ENCODE measurements around the gene CERS4.
A peak's percentile ranks its signal among the peaks of the same experiment; 100 is the strongest.
"Not testable (repeated sequence)": the region's sequence is repeated elsewhere in the genome, so short reads cannot be mapped to it uniquely, and the experiment has no call there.

The CERS4 gene

DNA sequence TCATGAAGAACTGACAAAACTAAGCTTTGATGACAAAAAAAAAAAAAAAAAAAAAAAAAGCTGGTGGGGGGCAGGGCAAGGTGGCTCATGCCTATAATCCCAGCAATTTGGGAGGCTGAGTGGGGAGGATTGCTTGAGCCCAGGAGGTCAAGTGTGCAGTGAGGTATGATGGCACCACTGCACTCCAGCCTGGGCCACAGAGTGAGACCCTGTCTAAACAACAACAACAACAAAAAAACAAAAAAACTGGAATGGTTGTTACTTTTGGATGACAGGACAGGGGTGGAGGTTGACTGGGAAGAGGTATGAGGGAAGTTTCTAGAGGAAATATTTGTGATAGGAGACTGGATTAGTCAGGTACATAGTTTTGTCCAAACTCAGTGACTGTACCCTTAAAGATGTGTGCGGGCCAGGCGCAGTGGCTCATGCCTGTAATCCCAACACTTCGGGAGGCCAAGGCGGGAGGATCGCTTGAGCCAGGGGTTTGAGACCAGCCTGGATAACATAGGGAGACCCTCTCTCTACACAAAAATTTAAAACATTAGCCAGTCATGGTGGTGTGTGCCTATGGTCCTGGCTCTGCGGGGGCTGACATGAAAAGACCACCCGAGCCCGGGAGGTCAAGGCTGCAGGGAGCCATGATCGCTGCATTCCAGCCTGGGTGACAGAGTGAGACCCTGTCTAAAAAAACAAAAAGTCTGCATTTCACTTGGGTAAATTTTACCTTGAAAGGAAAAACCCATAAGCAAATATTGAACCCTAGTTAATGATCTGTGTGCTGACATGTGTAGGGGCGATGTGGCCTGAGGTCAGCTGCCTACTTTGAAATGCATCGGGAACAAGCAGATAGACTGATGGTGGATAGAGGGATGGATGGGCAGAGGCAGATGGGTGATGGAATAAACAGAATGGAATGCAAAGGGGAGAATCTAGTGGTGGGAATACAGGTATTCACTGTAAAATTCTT lies 37.0 kb downstream of the CERS4 start:
- no peak overlapping the region for H3K4me3 Mint-ChIP-seq
- H3K4me1 Mint-ChIP-seq (ENCODE audit: low read depth): peaks cover 5% of the 10 kb centered on the region
- H3K9me3 Mint-ChIP-seq: no peaks in the 10 kb centered on the region
- no peak overlapping the region for H3K27ac Mint-ChIP-seq
- no peaks in the 10 kb centered on the region for H3K27me3 Mint-ChIP-seq
- peaks cover 33% of the 10 kb centered on the region for H3K36me3 Mint-ChIP-seq (ENCODE audit: low read depth)

DNA sequence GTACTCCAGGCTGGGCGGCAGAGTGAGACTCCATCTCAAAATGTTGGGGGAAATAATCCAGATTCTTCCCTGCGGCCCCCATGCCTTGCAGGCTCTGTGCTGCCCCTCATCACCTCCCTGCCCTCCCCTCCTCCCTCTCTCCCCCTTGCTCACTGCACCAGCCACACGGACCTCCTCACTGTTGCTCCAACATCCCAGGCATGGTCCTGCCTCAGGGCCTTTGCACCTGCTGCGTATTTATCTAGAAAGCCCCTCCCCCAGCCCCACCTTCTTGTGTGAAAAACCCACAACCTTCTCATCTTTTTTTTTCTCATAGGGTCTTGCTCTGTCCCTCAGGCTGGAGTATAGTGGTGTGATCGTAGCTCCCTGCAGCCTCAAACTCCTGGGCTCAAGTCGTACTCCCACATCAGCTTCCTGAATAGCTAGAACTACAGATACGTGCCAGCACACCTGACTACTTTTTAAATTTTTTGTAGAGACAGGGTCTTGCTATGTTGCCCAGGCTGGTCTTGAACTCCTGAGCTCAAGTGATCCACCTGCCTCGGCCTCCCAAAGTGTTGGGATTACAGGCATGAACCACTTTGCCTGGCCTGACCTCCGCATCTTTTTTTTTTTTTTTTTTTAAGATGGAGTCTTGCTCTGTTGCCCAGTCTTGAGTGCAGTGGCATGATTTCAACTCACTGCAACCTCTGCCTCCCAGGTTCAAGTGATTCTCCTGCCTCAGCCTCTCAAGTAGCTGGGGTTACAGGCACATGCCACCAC lies 38.1 kb downstream of the CERS4 start:
- H3K27ac Mint-ChIP-seq; H3K27me3 Mint-ChIP-seq; H3K4me1 Mint-ChIP-seq (ENCODE audit: low read depth); H3K9me3 Mint-ChIP-seq; H3K4me3 Mint-ChIP-seq: not testable (repeated sequence)
- peaks cover 26% of the 10 kb centered on the region for H3K36me3 Mint-ChIP-seq (ENCODE audit: low read depth)

- H3K4me1 Mint-ChIP-seq (ENCODE audit: low read depth): no peaks in the 10 kb centered on the region
- H3K36me3 Mint-ChIP-seq (ENCODE audit: low read depth): peaks cover 19% of the 10 kb centered on the region
- H3K9me3 Mint-ChIP-seq: no peaks in the 10 kb centered on the region
- H3K4me3 Mint-ChIP-seq: no peak overlapping the region
- H3K27me3 Mint-ChIP-seq: no peaks in the 10 kb centered on the region
- H3K27ac Mint-ChIP-seq: peak overlapping the region; percentile 13
Observed at GRCh38 chr19:8248348-8249328, 39.5 kb downstream of the CERS4 start.

DNA sequence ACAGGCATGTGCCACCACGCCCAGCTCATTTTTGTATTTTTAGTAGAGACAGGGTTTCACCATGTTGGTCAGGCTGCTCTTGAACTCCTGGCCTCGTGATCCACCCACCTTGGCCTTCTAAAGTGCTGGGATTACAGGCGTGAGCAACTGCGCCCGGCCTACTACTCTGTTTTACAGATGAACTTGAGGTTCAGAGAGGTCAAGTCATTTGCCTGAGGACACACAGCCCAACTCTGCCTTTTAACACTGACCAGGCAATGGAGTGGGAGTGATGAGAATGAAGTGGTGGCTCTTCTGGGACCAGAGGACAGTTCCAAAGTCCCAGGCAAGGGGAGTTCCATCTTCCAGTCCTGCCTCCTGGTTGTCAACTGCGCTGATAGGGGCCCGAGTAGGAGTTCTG lies 41.4 kb downstream of the CERS4 start:
- Mint-ChIP-seq H3K9me3 (no peaks in the 10 kb centered on the region), H3K4me1 (ENCODE audit: low read depth) (no peaks in the 10 kb centered on the region), H3K36me3 (ENCODE audit: low read depth) (peaks cover 16% of the 10 kb centered on the region), H3K27ac (no peak overlapping the region), H3K27me3 (no peaks in the 10 kb centered on the region), H3K4me3 (no peak overlapping the region)

- Mint-ChIP-seq H3K27ac (no peak overlapping the region), H3K27me3 (no peaks in the 10 kb centered on the region), H3K4me1 (ENCODE audit: low read depth) (no peaks in the 10 kb centered on the region), H3K36me3 (ENCODE audit: low read depth) (peaks cover 20% of the 10 kb centered on the region), H3K9me3 (no peaks in the 10 kb centered on the region), H3K4me3 (no peak overlapping the region)
Observed at GRCh38 chr19:8251025-8251472, 41.9 kb downstream of the CERS4 start.

- Mint-ChIP-seq H3K27me3 (no peaks in the 10 kb centered on the region), H3K9me3 (no peaks in the 10 kb centered on the region), H3K27ac (no peak overlapping the region), H3K4me3 (no peak overlapping the region), H3K4me1 (ENCODE audit: low read depth) (no peaks in the 10 kb centered on the region), H3K36me3 (ENCODE audit: low read depth) (peaks cover 23% of the 10 kb centered on the region)
Observed at GRCh38 chr19:8252922-8253589, 43.9 kb downstream of the CERS4 start.

DNA sequence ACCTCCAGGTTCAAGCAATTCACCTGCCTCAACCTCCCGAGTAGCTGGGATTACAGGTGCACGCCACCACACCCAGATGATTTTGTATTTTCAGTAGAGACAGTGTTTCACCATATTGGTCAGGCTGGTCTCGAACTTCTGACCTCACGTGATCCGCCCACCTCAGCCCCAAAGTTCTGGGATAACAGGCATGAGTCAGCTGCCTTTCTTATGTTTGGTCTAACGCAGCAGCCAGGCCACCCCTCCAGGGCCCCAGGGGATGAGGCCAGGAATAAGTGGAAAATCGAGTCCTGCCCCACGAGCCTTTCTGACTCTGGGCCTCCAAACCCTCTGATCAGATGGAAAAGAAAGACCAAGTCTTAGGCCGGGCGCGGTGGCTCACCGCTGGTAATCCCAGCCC lies 44.5 kb downstream of the CERS4 start:
- Mint-ChIP-seq H3K4me3 (no peak overlapping the region), H3K4me1 (ENCODE audit: low read depth) (no peaks in the 10 kb centered on the region), H3K27ac (no peak overlapping the region), H3K36me3 (ENCODE audit: low read depth) (peaks cover 18% of the 10 kb centered on the region), H3K9me3 (no peaks in the 10 kb centered on the region), H3K27me3 (no peaks in the 10 kb centered on the region)

DNA sequence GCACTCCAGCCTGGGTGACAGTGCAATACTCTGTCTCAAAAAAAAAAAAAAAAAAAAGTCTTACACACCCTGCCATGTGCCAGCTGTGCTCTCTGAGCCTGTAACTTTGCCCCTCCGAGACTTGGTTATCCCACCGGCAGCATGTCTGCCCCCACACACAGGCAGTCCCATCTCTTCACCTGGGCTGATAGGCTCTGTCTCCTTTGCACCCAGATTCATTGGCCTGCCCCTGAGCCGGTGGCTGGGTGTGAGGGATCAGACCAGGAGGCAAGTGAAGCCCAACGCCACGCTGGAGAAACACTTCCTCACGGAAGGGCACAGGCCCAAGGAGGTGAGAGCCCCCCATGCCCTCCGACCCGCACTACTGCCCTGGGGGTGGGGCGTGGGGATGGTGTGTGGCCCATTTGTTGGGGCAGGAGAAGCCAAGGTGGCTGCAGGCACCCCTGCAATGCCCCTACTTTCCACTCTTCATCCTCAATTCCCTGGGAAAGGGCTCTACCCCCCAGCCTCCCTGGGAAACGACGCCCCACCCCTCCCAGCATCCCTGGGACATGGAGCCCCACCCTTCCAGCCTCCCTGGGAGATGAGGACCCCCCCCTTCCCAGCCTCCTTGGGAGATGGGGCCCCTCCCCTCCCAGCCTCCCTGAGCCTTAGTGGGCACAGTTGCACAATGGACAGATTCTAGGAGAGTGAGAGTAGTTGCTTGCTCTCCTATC lies 45.3 kb downstream of the CERS4 start:
- H3K36me3 Mint-ChIP-seq (ENCODE audit: low read depth): peaks cover 14% of the 10 kb centered on the region
- H3K9me3 Mint-ChIP-seq: no peaks in the 10 kb centered on the region
- no peaks in the 10 kb centered on the region for H3K4me1 Mint-ChIP-seq (ENCODE audit: low read depth)
- H3K27ac Mint-ChIP-seq: no peak overlapping the region
- H3K27me3 Mint-ChIP-seq: no peaks in the 10 kb centered on the region
- H3K4me3 Mint-ChIP-seq: no peak overlapping the region

GRCh38 chr19:8255426-8256125 lies 46.4 kb downstream of the CERS4 start:
- H3K36me3 Mint-ChIP-seq (ENCODE audit: low read depth): peaks cover 14% of the 10 kb centered on the region
- no peaks in the 10 kb centered on the region for H3K27me3 Mint-ChIP-seq
- no peak overlapping the region for H3K27ac Mint-ChIP-seq
- no peaks in the 10 kb centered on the region for H3K9me3 Mint-ChIP-seq
- H3K4me1 Mint-ChIP-seq (ENCODE audit: low read depth): no peaks in the 10 kb centered on the region
- H3K4me3 Mint-ChIP-seq: no peak overlapping the region

DNA sequence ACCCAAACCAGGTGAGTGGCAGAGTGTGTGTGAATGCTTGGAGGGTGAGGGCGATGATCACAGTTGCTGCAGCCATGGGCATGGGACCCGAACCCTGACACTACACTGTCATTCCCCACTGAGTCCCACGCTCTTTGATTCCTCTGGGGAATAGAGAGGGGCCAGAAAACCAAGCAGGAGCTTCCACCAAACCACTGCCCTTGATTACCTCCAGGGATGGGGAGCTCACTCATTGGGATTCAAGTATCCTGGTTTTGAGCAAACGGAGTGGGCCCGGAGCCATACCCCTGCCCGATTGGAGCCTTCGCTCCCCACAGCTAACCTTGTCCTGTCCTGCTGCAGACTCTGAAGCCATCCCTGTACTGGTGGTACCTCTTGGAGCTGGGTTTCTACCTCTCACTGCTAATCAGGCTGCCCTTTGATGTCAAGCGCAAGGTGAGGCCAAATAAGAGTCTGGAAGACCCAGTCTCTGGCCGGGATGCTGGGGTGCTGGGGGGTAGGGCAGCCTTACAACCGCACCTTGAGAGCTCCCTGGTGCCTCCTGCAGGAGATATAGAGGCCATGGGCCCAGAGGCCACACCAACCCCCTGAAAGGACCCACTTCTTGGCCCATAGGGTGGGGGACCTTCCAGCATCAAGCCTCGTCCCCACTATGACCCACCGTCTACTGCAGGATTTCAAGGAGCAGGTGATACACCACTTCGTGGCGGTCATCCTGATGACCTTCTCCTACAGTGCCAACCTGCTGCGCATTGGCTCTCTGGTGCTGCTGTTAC lies 47.3 kb downstream of the CERS4 start:
- Mint-ChIP-seq H3K9me3 (no peaks in the 10 kb centered on the region), H3K27ac (no peak overlapping the region), H3K27me3 (no peaks in the 10 kb centered on the region), H3K36me3 (ENCODE audit: low read depth) (peaks cover 14% of the 10 kb centered on the region), H3K4me1 (ENCODE audit: low read depth) (no peaks in the 10 kb centered on the region), H3K4me3 (no peak overlapping the region)

GRCh38 chr19:8257052-8257443 lies 47.9 kb downstream of the CERS4 start:
- Mint-ChIP-seq H3K4me3 (no peak overlapping the region), H3K27me3 (no peaks in the 10 kb centered on the region), H3K9me3 (no peaks in the 10 kb centered on the region), H3K4me1 (ENCODE audit: low read depth) (no peaks in the 10 kb centered on the region), H3K27ac (no peak overlapping the region), H3K36me3 (ENCODE audit: low read depth) (peaks cover 14% of the 10 kb centered on the region)

DNA sequence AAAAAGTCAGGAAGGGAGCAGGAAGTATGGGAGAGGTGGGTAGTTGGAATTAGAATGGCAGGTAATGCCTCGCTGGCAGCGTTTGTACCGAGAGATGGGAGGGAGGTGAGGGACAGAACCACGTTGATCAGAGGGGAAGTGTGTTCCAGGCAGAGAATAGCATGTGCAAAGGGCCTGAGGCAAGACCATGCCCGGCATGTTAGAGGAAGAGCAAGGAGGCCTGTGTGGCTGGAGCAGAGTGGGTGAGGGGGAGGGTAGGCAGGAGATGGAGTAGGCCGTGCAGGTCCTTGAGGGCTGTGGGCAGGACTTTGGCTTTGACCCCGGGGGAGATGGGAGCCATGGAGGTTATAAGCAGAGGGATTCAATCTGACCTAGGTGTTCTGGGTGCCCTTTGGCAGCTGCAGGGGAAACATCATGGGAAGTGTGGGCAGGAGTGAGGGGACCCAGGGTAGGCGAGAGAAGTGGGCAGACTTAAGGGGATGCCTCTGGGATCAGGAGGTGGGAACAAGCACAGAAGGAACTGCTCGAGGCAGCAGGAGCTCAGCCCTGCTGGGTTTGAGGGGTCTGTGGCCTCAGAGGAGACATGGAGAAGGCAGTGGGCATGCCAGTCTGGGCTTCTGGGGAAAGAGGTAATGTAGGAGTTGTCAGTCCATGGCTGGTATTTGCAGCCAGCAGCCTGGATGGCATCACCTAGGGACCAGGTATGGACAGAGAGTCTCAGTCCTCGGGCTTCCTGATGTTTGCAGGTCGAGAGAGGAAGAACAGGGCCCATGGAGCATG lies 50.2 kb downstream of the CERS4 start:
- Mint-ChIP-seq H3K4me1 (ENCODE audit: low read depth) (no peaks in the 10 kb centered on the region), H3K27ac (no peak overlapping the region), H3K36me3 (ENCODE audit: low read depth) (peaks cover 10% of the 10 kb centered on the region), H3K27me3 (no peaks in the 10 kb centered on the region), H3K4me3 (no peak overlapping the region), H3K9me3 (no peaks in the 10 kb centered on the region)

Data from stimulated activated naive CD8-positive, alpha-beta T cell treated with anti-CD3 and anti-CD28 coated beads, Interleukin-15, Interleukin-2, amounts not matched to agents 100 ng/mL and 50 ng/mL, for 24 hours (primary cell).